Right lobe of liver (tissue), 6 donors: Measurements from ENCODE around the gene ZBTB43. TPM values are rescaled to one million over a fixed set of nuclear protein-coding genes. Genes with fewer than 3 reads are reported as not detected.
"Not testable (repeated sequence)": the region's sequence is repeated elsewhere in the genome, so short reads cannot be mapped to it uniquely, and the experiment has no call there.

ENCODE experiments used
- ATAC-seq, 4 donors: fragments of 200-7000 bp; cut with Tn5 transposase; one replicate each; pipeline ENCODE4 v1.9.1; 2020; ENCODE audit warnings: mild to moderate bottlenecking in 4 of 4, moderate library complexity in 4 of 4
- DNase-seq, 3 donors: peaks; one replicate each; pipeline ENCODE4 v3.0.0-alpha.2; 2020
- H3K27ac ChIP-seq, 3 donors: fragments of 200-600 bp; one replicate each; pipeline ENCODE4 v1.8.0; 2022
- H3K27me3 ChIP-seq, 2 donors: fragments of 200-600 bp; one replicate each; pipeline ENCODE4 v1.8.0; 2022
- H3K36me3 ChIP-seq, 4 donors: fragments of 200-600 bp; sonication (generic) in 1 of 4; one replicate each; pipeline versions ENCODE4 v1.5.1 to v1.8.0; 2017 to 2022; ENCODE audit warnings: control low read depth in 1 of 4
- H3K4me1 ChIP-seq, 4 donors: fragments of 200-600 bp; sonication (generic) in 1 of 4; one replicate each; pipeline versions ENCODE4 v1.5.1 to v1.8.0; 2017 to 2022; ENCODE audit warnings: control low read depth in 1 of 4
- H3K4me3 ChIP-seq, 3 donors: fragments of 200-600 bp; one replicate each; pipeline ENCODE4 v1.8.0; 2022
- H3K9me3 ChIP-seq, 4 donors: fragments of 200-600 bp; sonication (generic) in 1 of 4; one replicate each; pipeline versions ENCODE4 v1.5.1 to v1.8.0; 2017 to 2022; ENCODE audit warnings: control low read depth in 1 of 4
- POLR2A ChIP-seq: fragments of 450-650 bp; IDR thresholded peaks from one replicate; pipeline ENCODE4 v1.6.1; 2017; ENCODE audit warnings: antibody characterized with exemption, mild to moderate bottlenecking
- WGBS: methylation state at CpG from one replicate; pipeline ENCODE4 v1.1.6; 2018; ENCODE audit warnings: low coverage, low lambda C conversion rate; ENCODE audit not compliant: insufficient coverage; ENCODE audit errors: missing lambda C conversion rate; 5-methylcytosine and 5-hydroxymethylcytosine counted together
- intact Hi-C, 2 donors: fragments of 100-400 bp; cut with DNase I; formaldehyde crosslinking; loops; one replicate each; pipeline versions ENCODE4 v1.11.2 to v1.14.1; 2022
- total RNA-seq, 6 experiments: library from RNA; depleted of rRNA in 2 of 6; stranded (reverse); fragments of >200 nt in 2 of 6; fragmentation: NEBNext Ultra II Directional in 3 of 6; extraction: Animal tissue kit (Norgen Biotek cat#: 25700) in 3 of 6; gene quantifications; one replicate each; pipeline versions ENCODE4 v1.1.0 to v1.2.4, GENCODE V29; 2016 to 2023
- TF ChIP-seq, protein P1 (sequence below), 4 donors: fragments of 200-600 bp in 3 of 4; fragments of 450-650 bp in 1 of 4; IDR thresholded peaks; one replicate each; pipeline versions ENCODE4 v1.5.1 to v1.8.0; 2016 to 2022; ENCODE audit warnings: antibody characterized with exemption in 4 of 4, mild to moderate bottlenecking in 2 of 4
- donor health status: DM: no; HTN: yes; CAD: no.
- donor health status: DM: no; HTN: no; CAD: no.
- donor health status: DM: no; HTN: no; CAD: no.
- donor health status: DM: no; HTN: yes; CAD: no.
- donor health status: DM: no; HTN: yes; CAD: no.

ZBTB43 gene
- total RNA-seq, 6 experiments from 2014 or later = 4.8 to 14.5 (median 9.9) TPM

DNA sequence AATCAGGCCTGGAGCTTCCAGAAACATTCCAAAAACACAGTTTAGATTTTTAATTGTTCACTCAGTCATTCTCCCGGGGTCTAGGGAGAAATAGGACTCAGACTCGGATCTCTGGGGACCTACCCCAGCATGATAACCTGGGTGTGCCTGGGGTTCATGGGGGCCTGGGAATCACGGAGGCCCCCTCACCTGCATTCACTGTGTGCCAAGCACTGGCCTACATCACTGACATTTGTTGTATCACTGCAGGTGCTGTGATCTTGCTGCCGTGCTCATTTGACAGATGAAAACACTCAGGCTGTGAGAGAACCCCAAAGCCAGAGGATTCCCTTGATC lies 22.8 kb upstream of the ZBTB43 start:
- DNase-seq = no peak
- Histone ChIP-seq H3K36me3 (no peaks in the 10 kb centered on the region), H3K4me3 (no peak overlapping the region), H3K4me1 (peaks cover 0 to 2% (median 0%) of the 10 kb centered on the region in 4 donors), H3K27ac (no peak overlapping the region), H3K9me3 (no peaks in the 10 kb centered on the region), H3K27me3 (no peaks in the 10 kb centered on the region)
- TF ChIP-seq POLR2A = no peak
- TF ChIP-seq, protein P1, sequence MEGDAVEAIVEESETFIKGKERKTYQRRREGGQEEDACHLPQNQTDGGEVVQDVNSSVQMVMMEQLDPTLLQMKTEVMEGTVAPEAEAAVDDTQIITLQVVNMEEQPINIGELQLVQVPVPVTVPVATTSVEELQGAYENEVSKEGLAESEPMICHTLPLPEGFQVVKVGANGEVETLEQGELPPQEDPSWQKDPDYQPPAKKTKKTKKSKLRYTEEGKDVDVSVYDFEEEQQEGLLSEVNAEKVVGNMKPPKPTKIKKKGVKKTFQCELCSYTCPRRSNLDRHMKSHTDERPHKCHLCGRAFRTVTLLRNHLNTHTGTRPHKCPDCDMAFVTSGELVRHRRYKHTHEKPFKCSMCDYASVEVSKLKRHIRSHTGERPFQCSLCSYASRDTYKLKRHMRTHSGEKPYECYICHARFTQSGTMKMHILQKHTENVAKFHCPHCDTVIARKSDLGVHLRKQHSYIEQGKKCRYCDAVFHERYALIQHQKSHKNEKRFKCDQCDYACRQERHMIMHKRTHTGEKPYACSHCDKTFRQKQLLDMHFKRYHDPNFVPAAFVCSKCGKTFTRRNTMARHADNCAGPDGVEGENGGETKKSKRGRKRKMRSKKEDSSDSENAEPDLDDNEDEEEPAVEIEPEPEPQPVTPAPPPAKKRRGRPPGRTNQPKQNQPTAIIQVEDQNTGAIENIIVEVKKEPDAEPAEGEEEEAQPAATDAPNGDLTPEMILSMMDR (IDR thresholded peaks at IDR 0.05) = no peak
- 36% methylated on average over 4 of the region's 4 CpGs for WGBS
- peak in 1 of 4 donors; percentile 16 for ATAC-seq
- intact Hi-C loops = loop anchor here (5.0 kb wide), 2 partner anchors 75 to 80 kb away; no protein-coding TSS in a partner anchor

DNA sequence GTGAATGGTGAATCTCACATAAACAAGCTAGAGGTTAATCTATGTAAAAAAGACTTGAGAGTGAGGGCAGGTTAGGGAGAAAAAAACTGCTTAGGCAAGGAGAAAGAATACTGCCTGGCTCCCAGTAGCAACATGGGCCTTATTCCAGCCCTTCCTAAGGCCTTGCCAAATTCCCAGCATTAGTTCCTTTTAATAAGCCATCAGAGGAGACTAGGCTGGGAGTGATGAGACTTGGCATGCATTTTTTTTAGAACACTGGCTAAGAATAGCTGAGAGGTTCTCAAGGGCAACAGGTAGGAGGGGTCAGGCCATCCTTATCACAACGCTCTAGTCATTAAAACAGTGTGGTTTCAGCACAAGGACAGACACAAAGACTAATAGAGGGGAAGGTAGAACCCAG lies 20.9 kb upstream of the ZBTB43 start:
- intact Hi-C loops = loop anchor here (5.0 kb wide), 2 partner anchors 77 to 82 kb away; no protein-coding TSS in a partner anchor
- DNase-seq (no peak), ATAC-seq (no peak)
- H3K36me3 ChIP-seq = no peaks in the 10 kb centered on the region
- H3K9me3 ChIP-seq = no peaks in the 10 kb centered on the region
- H3K4me3 ChIP-seq = no peak overlapping the region
- no peak overlapping the region for H3K27ac ChIP-seq
- 100% methylated on average over 1 of the region's 1 CpG for WGBS
- H3K4me1 ChIP-seq = peaks cover 0 to 2% (median 0%) of the 10 kb centered on the region in 4 donors
- H3K27me3 ChIP-seq = no peaks in the 10 kb centered on the region
- TF ChIP-seq POLR2A = no peak
- TF ChIP-seq, protein P1 (IDR thresholded peaks at IDR 0.05) = no peak

DNA sequence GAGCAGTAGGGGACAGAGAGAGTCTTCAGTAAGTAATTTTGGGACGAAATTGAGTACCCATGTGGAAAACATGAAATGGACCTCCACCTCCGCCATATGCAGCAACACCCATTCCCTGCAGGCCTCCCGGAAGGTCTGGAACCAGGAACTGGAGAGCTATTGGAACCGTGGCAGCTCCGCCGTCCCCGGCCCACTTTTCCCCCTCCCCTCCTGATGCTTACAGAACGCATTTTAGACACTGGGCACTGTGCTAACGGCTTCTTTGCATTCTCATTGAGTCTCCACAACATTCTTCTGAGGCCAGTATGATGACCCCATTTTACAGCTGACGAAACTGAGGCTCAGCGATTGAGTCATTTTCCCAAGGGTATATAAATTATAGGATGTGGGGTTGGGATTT lies 20.4 kb upstream of the ZBTB43 start:
- no peak overlapping the region for H3K4me3 ChIP-seq
- H3K27me3 ChIP-seq = no peaks in the 10 kb centered on the region
- ATAC-seq (no peak), DNase-seq (no peak)
- H3K4me1 ChIP-seq = peaks cover 0 to 2% (median 0%) of the 10 kb centered on the region in 4 donors
- TF ChIP-seq, protein P1 (IDR thresholded peaks at IDR 0.05) = no peak
- TF ChIP-seq POLR2A = no peak
- no peaks in the 10 kb centered on the region for H3K36me3 ChIP-seq
- intact Hi-C loops = loop anchor here (5.0 kb wide), 2 partner anchors 77 to 82 kb away; no protein-coding TSS in a partner anchor
- H3K9me3 ChIP-seq = no peaks in the 10 kb centered on the region
- H3K27ac ChIP-seq = no peak overlapping the region
- WGBS = 83% methylated on average over 11 of the region's 11 CpGs

DNA sequence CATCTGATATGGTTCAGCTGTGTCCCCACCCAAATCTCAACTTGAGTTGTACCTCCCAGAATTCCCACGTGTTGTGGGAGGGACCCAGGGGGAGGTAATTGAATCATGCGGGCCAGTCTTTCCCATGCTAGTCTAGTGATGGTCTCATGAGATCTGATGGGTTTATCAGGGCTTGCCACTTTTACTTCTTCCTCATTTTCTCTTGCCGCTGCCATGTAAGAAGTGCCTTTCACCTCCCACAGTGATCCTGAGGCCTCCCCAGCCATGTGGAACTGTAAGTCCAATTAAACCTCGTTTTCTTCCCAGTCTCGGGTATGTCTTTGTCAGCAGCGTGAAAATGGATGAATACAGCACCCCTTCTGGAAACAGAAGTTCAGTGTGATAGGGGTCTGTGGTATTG lies 20.0 kb upstream of the ZBTB43 start:
- H3K9me3 ChIP-seq, H3K4me3 ChIP-seq, H3K36me3 ChIP-seq, H3K4me1 ChIP-seq, DNase-seq, H3K27ac ChIP-seq, H3K27me3 ChIP-seq, ATAC-seq: not testable (repeated sequence)
- WGBS = 84% methylated on average over 5 of the region's 6 CpGs
- intact Hi-C loops = loop anchor here (5.0 kb wide), 2 partner anchors 78 to 83 kb away; no protein-coding TSS in a partner anchor

DNA sequence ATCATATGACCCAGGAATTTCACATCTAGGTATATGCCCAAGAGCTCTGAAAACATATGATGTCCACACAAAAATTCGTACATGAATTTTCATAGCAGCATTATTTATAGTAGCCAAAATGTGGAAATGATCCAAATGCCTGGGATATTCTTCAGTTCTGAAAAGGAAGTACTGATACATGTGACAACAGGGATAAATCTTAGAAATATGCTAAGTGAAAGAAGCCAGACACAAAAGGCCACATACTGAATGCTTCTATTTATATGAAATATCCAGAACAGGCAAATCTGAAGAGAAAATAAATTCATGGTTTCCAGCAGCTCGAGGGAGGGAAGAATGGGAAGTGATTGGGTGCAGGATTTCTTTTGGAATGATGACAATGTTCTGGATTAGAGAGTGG lies 16.8 kb upstream of the ZBTB43 start:
- ATAC-seq (no peak), DNase-seq (no peak)
- 58% methylated on average over 2 of the region's 2 CpGs for WGBS
- Histone ChIP-seq H3K9me3 (no peaks in the 10 kb centered on the region), H3K36me3 (no peaks in the 10 kb centered on the region), H3K4me1 (peaks cover 0 to 25% (median 6%) of the 10 kb centered on the region in 4 donors), H3K27me3 (no peaks in the 10 kb centered on the region), H3K27ac (no peak overlapping the region), H3K4me3 (no peak overlapping the region)
- no peak for TF ChIP-seq POLR2A
- TF ChIP-seq, protein P1 (IDR thresholded peaks at IDR 0.05) = no peak
- intact Hi-C loops = no loop called here
